HepG2 (cell line): ENCODE results near the gene C2orf42. TPM values are rescaled to one million over a fixed set of nuclear protein-coding genes. Genes with fewer than 3 reads are reported as not detected.

ENCODE experiments used
- GZF1 ChIP-seq: sonication (generic); formaldehyde crosslinking; IDR thresholded peaks from 2 replicates; pipeline ENCODE4 v1.5.1; 2020; ENCODE audit warnings: mild to moderate bottlenecking, missing genetic modification reagents
- KDM6A ChIP-seq: IDR thresholded peaks from 2 replicates; pipeline ENCODE4 v1.6.1; 2016; ENCODE audit warnings: low read depth
- MATR3 ChIP-seq: sonication (generic); formaldehyde crosslinking; IDR thresholded peaks from 2 replicates; pipeline ENCODE4 v1.4.0; 2020; ENCODE audit warnings: missing genetic modification reagents
- NCOA1 ChIP-seq: sonication (generic); formaldehyde crosslinking; IDR thresholded peaks from 2 replicates; pipeline ENCODE4 v1.9.0; 2021; ENCODE audit warnings: missing genetic modification reagents
- NCOR1 ChIP-seq: fragments of 200-600 bp; sonication (generic); IDR thresholded peaks from 2 replicates; pipeline ENCODE4 v1.7.0; 2017; ENCODE audit warnings: antibody characterized with exemption, low read length, borderline replicate concordance
- RFXANK ChIP-seq: IDR thresholded peaks from 2 replicates; pipeline ENCODE4 v1.6.1; 2016
- RXRA ChIP-seq: sonication (generic); formaldehyde crosslinking; IDR thresholded peaks from 2 replicates; pipeline ENCODE4 v1.5.1; 2020; ENCODE audit warnings: missing genetic modification reagents
- SOX6 ChIP-seq, 2 experiments: fragments of 450-650 bp in 1 of 2; sonication (generic) in 1 of 2; formaldehyde crosslinking in 1 of 2; IDR thresholded peaks; 2 replicates each; pipeline versions ENCODE4 v1.4.0 to v1.6.1; 2017 to 2020; ENCODE audit warnings: antibody characterized with exemption in 1 of 2, mild to moderate bottlenecking in 1 of 2, missing genetic modification reagents in 1 of 2
- ZFY ChIP-seq: sonication (generic); formaldehyde crosslinking; IDR thresholded peaks from 2 replicates; pipeline ENCODE4 v1.4.0; 2020; ENCODE audit warnings: missing genetic modification reagents
- ZNF205 ChIP-seq: IDR thresholded peaks from 2 replicates; pipeline ENCODE4 v1.6.1; 2018; ENCODE audit warnings: missing biosample characterization, missing genetic modification reagents
- ZNF282 ChIP-seq: fragments of 450-650 bp; IDR thresholded peaks from 2 replicates; pipeline ENCODE4 v1.6.1; 2018; ENCODE audit not compliant: partially characterized antibody
- ZNF781 ChIP-seq: sonication (generic); formaldehyde crosslinking; IDR thresholded peaks from 2 replicates; pipeline ENCODE4 v1.5.1; 2020; ENCODE audit warnings: borderline replicate concordance, mild to moderate bottlenecking, missing genetic modification reagents; ENCODE audit errors: not compliant biosample characterization
- polyA plus RNA-seq, 8 experiments: library from polyadenylated mRNA; depleted of rRNA in 3 of 8; stranded (reverse) in 7 of 8; unstranded in 1 of 8; fragments of >200 nt; fragmentation: Illumina TruSeq in 4 of 8; extraction: Trizol in 4 of 8; gene quantifications; 2 replicates each; pipeline versions ENCODE4 v1.2.1 to v1.2.3, GENCODE V29; 2011 to 2016; ENCODE audit warnings: low read depth in 4 of 8, missing spikeins in 1 of 8, mixed read lengths in 1 of 8; ENCODE audit not compliant: insufficient read depth in 1 of 8
- total RNA-seq, 5 experiments: library from RNA; depleted of rRNA; stranded (reverse); fragments of >200 nt; fragmentation: Illumina TruSeq; extraction: Trizol; gene quantifications; 2 replicates each; pipeline ENCODE4 v1.2.3, GENCODE V29; 2016; ENCODE audit warnings: low read depth in 1 of 5
- TF ChIP-seq, protein P1 (sequence below): sonication (generic); formaldehyde crosslinking; IDR thresholded peaks from 2 replicates; pipeline ENCODE4 v1.5.1; 2020; ENCODE audit warnings: missing genetic modification reagents, mild to moderate bottlenecking, borderline replicate concordance
- TF ChIP-seq, protein P2 (sequence below): IDR thresholded peaks from 2 replicates; pipeline ENCODE4 v1.6.1; 2016; ENCODE audit warnings: missing genetic modification reagents, missing compliant biosample characterization
- TF ChIP-seq, protein P3 (sequence below): sonication (generic); formaldehyde crosslinking; IDR thresholded peaks from 2 replicates; pipeline ENCODE4 v1.5.1; 2020; ENCODE audit warnings: mild to moderate bottlenecking, missing genetic modification reagents, moderate library complexity
- TF ChIP-seq, protein P4 (sequence below): sonication (generic); formaldehyde crosslinking; IDR thresholded peaks from 2 replicates; pipeline ENCODE4 v1.4.0; 2020; ENCODE audit warnings: missing genetic modification reagents
- TF ChIP-seq, protein P5 (sequence below): IDR thresholded peaks from 2 replicates; pipeline ENCODE4 v1.6.1; 2016; ENCODE audit warnings: low read depth, borderline replicate concordance
- TF ChIP-seq, protein P6 (sequence below): sonication (generic); formaldehyde crosslinking; conservative IDR thresholded peaks from 2 replicates; pipeline ENCODE4 v1.8.0; 2022; ENCODE audit warnings: missing genetic modification reagents

C2orf42 gene
- total and polyA plus RNA-seq, 2 of the 13 experiments (the other 11 are each of a cell fraction or from before 2014, with no cell fraction given), result 9.3 to 9.9 TPM

DNA sequence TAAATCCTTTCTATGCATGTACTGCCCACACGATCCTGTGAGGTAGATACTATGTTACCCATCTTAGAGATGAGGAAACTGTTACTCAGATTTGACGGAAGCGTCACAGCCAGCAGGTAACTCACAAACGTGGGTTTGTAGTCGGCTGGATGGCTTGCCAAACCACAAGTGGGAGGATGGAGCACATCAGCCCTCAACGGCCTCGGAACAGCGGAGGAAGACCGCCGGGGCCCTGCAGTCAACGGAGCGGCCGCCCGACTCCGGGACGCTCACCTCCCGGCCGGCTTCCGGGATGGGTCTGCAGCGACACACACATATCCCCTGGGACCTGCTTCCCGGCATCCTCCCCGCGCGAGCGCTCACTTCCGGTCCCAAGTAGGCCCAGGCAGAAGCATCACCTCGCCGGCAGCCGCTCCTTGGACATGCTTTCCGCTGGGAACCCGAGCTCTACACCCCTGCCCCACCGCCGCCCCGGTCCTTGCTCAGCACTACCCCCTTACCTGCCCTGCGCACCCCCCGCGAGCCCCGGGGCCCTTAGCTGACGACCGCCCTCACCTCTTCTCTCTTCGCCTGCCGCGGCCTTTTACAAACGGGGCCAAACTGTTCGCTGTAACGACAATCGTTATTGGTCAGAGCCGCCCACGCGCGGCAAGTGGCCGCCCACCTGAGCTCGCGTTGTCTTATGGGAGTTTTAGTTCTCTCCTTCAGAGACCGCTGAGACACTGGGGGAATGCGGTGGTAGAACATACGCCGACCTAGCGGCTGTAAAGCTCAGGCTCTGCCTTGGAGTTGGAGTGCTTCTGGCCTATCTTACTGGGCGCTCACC is at the start of gene C2orf42 (continued):
- TF ChIP-seq, protein P1, sequence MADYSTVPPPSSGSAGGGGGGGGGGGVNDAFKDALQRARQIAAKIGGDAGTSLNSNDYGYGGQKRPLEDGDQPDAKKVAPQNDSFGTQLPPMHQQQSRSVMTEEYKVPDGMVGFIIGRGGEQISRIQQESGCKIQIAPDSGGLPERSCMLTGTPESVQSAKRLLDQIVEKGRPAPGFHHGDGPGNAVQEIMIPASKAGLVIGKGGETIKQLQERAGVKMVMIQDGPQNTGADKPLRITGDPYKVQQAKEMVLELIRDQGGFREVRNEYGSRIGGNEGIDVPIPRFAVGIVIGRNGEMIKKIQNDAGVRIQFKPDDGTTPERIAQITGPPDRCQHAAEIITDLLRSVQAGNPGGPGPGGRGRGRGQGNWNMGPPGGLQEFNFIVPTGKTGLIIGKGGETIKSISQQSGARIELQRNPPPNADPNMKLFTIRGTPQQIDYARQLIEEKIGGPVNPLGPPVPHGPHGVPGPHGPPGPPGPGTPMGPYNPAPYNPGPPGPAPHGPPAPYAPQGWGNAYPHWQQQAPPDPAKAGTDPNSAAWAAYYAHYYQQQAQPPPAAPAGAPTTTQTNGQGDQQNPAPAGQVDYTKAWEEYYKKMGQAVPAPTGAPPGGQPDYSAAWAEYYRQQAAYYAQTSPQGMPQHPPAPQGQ (CRISPR knock-in tag), result no peak
- TF ChIP-seq NCOA1 (CRISPR knock-in tag) (peak; percentile 97; the same call in 1 of the 2 replicates), ZNF781 (CRISPR knock-in tag) (peak; percentile 80), RFXANK (no peak; the same call in 1 of the 2 replicates), SOX6 (IDR thresholded peaks at IDR 0.05) (no peak), SOX6 (CRISPR knock-in tag; IDR thresholded peaks at IDR 0.05) (peak; percentile 71), ZFY (CRISPR knock-in tag) (peak; percentile 100), ZNF205 (CRISPR knock-in tag) (0 out of 2 replicates have a peak, but pooled peaks have one; percentile 41), MATR3 (CRISPR knock-in tag) (no peak), RXRA (CRISPR knock-in tag) (peak; percentile 74), NCOR1 (peak; percentile 59; the same call in 1 of the 2 replicates), ZNF282 (no peak), GZF1 (CRISPR knock-in tag) (peak; percentile 60; the same call in 1 of the 2 replicates), KDM6A (CRISPR knock-in tag) (no peak)
- TF ChIP-seq, protein P2, sequence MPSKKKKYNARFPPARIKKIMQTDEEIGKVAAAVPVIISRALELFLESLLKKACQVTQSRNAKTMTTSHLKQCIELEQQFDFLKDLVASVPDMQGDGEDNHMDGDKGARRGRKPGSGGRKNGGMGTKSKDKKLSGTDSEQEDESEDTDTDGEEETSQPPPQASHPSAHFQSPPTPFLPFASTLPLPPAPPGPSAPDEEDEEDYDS (CRISPR knock-in tag), result peak; percentile 80
- TF ChIP-seq, protein P3, sequence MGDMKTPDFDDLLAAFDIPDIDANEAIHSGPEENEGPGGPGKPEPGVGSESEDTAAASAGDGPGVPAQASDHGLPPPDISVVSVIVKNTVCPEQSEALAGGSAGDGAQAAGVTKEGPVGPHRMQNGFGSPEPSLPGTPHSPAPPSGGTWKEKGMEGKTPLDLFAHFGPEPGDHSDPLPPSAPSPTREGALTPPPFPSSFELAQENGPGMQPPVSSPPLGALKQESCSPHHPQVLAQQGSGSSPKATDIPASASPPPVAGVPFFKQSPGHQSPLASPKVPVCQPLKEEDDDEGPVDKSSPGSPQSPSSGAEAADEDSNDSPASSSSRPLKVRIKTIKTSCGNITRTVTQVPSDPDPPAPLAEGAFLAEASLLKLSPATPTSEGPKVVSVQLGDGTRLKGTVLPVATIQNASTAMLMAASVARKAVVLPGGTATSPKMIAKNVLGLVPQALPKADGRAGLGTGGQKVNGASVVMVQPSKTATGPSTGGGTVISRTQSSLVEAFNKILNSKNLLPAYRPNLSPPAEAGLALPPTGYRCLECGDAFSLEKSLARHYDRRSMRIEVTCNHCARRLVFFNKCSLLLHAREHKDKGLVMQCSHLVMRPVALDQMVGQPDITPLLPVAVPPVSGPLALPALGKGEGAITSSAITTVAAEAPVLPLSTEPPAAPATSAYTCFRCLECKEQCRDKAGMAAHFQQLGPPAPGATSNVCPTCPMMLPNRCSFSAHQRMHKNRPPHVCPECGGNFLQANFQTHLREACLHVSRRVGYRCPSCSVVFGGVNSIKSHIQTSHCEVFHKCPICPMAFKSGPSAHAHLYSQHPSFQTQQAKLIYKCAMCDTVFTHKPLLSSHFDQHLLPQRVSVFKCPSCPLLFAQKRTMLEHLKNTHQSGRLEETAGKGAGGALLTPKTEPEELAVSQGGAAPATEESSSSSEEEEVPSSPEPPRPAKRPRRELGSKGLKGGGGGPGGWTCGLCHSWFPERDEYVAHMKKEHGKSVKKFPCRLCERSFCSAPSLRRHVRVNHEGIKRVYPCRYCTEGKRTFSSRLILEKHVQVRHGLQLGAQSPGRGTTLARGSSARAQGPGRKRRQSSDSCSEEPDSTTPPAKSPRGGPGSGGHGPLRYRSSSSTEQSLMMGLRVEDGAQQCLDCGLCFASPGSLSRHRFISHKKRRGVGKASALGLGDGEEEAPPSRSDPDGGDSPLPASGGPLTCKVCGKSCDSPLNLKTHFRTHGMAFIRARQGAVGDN (CRISPR knock-in tag), result peak; percentile 99
- TF ChIP-seq, protein P4, sequence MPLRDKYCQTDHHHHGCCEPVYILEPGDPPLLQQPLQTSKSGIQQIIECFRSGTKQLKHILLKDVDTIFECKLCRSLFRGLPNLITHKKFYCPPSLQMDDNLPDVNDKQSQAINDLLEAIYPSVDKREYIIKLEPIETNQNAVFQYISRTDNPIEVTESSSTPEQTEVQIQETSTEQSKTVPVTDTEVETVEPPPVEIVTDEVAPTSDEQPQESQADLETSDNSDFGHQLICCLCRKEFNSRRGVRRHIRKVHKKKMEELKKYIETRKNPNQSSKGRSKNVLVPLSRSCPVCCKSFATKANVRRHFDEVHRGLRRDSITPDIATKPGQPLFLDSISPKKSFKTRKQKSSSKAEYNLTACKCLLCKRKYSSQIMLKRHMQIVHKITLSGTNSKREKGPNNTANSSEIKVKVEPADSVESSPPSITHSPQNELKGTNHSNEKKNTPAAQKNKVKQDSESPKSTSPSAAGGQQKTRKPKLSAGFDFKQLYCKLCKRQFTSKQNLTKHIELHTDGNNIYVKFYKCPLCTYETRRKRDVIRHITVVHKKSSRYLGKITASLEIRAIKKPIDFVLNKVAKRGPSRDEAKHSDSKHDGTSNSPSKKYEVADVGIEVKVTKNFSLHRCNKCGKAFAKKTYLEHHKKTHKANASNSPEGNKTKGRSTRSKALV (CRISPR knock-in tag), result no peak
- TF ChIP-seq, protein P5, sequence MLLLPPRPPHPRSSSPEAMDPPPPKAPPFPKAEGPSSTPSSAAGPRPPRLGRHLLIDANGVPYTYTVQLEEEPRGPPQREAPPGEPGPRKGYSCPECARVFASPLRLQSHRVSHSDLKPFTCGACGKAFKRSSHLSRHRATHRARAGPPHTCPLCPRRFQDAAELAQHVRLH (CRISPR knock-in tag), result peak; percentile 66; the same call in 1 of the 2 replicates
- TF ChIP-seq, protein P6, sequence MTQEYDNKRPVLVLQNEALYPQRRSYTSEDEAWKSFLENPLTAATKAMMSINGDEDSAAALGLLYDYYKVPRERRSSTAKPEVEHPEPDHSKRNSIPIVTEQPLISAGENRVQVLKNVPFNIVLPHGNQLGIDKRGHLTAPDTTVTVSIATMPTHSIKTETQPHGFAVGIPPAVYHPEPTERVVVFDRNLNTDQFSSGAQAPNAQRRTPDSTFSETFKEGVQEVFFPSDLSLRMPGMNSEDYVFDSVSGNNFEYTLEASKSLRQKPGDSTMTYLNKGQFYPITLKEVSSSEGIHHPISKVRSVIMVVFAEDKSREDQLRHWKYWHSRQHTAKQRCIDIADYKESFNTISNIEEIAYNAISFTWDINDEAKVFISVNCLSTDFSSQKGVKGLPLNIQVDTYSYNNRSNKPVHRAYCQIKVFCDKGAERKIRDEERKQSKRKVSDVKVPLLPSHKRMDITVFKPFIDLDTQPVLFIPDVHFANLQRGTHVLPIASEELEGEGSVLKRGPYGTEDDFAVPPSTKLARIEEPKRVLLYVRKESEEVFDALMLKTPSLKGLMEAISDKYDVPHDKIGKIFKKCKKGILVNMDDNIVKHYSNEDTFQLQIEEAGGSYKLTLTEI (CRISPR knock-in tag), result no peak
